GM12875 (cell line): ENCODE results near the gene RHBDD3.

Experiments
- H3K4me3 ChIP-seq: one replicate; pipeline ENCODE4 v1.5.1; 2011; ENCODE audit warnings: low read depth, low read length, control low read depth
- CTCF ChIP-seq: IDR thresholded peaks from 2 replicates; pipeline ENCODE4 v1.5.1; 2011; ENCODE audit warnings: low read depth, mild to moderate bottlenecking, control low read depth, inconsistent platforms, low read length, moderate library complexity, borderline replicate concordance; ENCODE audit not compliant: insufficient read depth

Gene RHBDD3

GRCh38 chr22:29298641-29299040 lies 30.9 kb upstream of the RHBDD3 start:
- no peak overlapping the region for H3K4me3 ChIP-seq
- TF ChIP-seq CTCF, result no peak

GRCh38 chr22:29292379-29292778 lies 24.6 kb upstream of the RHBDD3 start:
- no peak overlapping the region for H3K4me3 ChIP-seq
- TF ChIP-seq CTCF, result no peak

- TF ChIP-seq CTCF, result no peak
- no peak overlapping the region for H3K4me3 ChIP-seq
Observed at GRCh38 chr22:29291215-29291614, 23.4 kb upstream of the RHBDD3 start.

GRCh38 chr22:29290061-29290460 lies 22.3 kb upstream of the RHBDD3 start:
- H3K4me3 ChIP-seq, result no peak overlapping the region

GRCh38 chr22:29288837-29289236 lies 21.1 kb upstream of the RHBDD3 start:
- TF ChIP-seq CTCF, result no peak

More at GRCh38 chr22:29290061-29290460, 22.3 kb upstream of the RHBDD3 start:
- TF ChIP-seq CTCF, result no peak

GRCh38 chr22:29284196-29284595 lies 16.4 kb upstream of the RHBDD3 start:
- no peak overlapping the region for H3K4me3 ChIP-seq
- no peak for TF ChIP-seq CTCF

More at GRCh38 chr22:29288837-29289236, 21.1 kb upstream of the RHBDD3 start:
- no peak overlapping the region for H3K4me3 ChIP-seq

GRCh38 chr22:29277927-29278326 lies 10.1 kb upstream of the RHBDD3 start:
- TF ChIP-seq CTCF, result no peak
- no peak overlapping the region for H3K4me3 ChIP-seq
